ENCODE measurements around the gene AIG1.

- TF ChIP-seq PKNOX1 (IDR thresholded peaks at IDR 0.05), result no peak
- no peak for TF ChIP-seq SUZ12 (IDR thresholded peaks at IDR 0.05)
- TF ChIP-seq BHLHE40 (IDR thresholded peaks at IDR 0.05; ENCODE audit: borderline replicate concordance), result no peak
- TF ChIP-seq NFRKB (IDR thresholded peaks at IDR 0.05), result no peak
- TF ChIP-seq LEF1 (IDR thresholded peaks at IDR 0.05; ENCODE audit: borderline replicate concordance), result no peak
- no peak for TF ChIP-seq ZNF384 (IDR thresholded peaks at IDR 0.05)
- TF ChIP-seq L3MBTL2 (conservative IDR thresholded peaks at IDR 0.05), result no peak
These were observed 313.3 kb downstream of the AIG1 start for GRCh38 chr6:143374014-143374413.
